ENCODE results near the gene CRMP1. TPM values are rescaled to one million over a fixed set of nuclear protein-coding genes. Genes with fewer than 3 reads are reported as not detected.

The CRMP1 gene
- total and polyA plus RNA-seq, 2 of the 8 experiments (the other 6 are each of a cell fraction or from before 2014, with no cell fraction given): 120 to 131 TPM

- WGBS, 2 experiments (ENCODE audit: extremely low coverage in 1 of 2, insufficient coverage in 1 of 2, insufficient read length in 1 of 2, insufficient replicate concordance in 2 of 2, low coverage in 1 of 2, low lambda C conversion rate in 2 of 2, missing lambda C conversion rate in 1 of 2): 85% methylated on average over 6 of the region's 6 CpGs; no CpG with 5 or more reads in 1 of the 2 experiments
- H3K56ac ChIP-seq (replicated peaks; ENCODE audit: insufficient read length, low read depth, low read length): no peak overlapping the region
These were observed 14.5 kb downstream of the CRMP1 start for GRCh38 chr4:5878359-5878758.

More at GRCh38 chr4:5878359-5878758, 14.5 kb downstream of the CRMP1 start:
- H2BK15ac ChIP-seq (ENCODE audit: low read length): no peak overlapping the region
- no peaks in the 10 kb centered on the region for H3K27me3 ChIP-seq (replicated peaks in 1 of 4; ENCODE audit: control insufficient read depth in 3 of 4, extremely low read depth in 1 of 4, insufficient read depth in 3 of 4, low read length in 3 of 4)
- TF ChIP-seq EGR1 (IDR thresholded peaks at IDR 0.05; ENCODE audit: borderline replicate concordance, low read depth, low read length): no peak
- TF ChIP-seq BACH1 (IDR thresholded peaks at IDR 0.05; ENCODE audit: low read length): no peak
- TF ChIP-seq GTF2F1 (IDR thresholded peaks at IDR 0.05; ENCODE audit: borderline replicate concordance, low read depth, low read length): no peak
- TF ChIP-seq EZH2 (IDR thresholded peaks at IDR 0.05; ENCODE audit: low read depth, low read length, severe bottlenecking): no peak
- no peak for TF ChIP-seq HDAC6 (IDR thresholded peaks at IDR 0.05; ENCODE audit: low read depth, low read length)
- no peak overlapping the region for H2BK120ac ChIP-seq (replicated peaks; ENCODE audit: low read depth, low read length)
- no peaks in the 10 kb centered on the region for H3K23me2 ChIP-seq (ENCODE audit: low read depth, low read length)
- H2BK20ac ChIP-seq (ENCODE audit: low read length): no peak overlapping the region
- no peak for DNase-seq (ENCODE audit: low read depth in 1 of 2, low spot score in 2 of 2)
- H3K4me1 ChIP-seq (replicated peaks in 1 of 4; ENCODE audit: control insufficient read depth in 3 of 4, insufficient read depth in 4 of 4, low read length in 3 of 4): peaks cover 0 to 6% (median 3%) of the 10 kb centered on the region in 4 experiments; a peak in 4 of 7 replicates
- no peaks in the 10 kb centered on the region for H3K9me3 ChIP-seq (ENCODE audit: insufficient read depth in 2 of 2, low read depth in 1 of 2, low read length in 1 of 2)
- peaks cover 0 to 3% (median 0%) of the 10 kb centered on the region in 4 experiments; a peak in 1 of 8 replicates for H3K36me3 ChIP-seq (ENCODE audit: control insufficient read depth in 2 of 4, insufficient read depth in 4 of 4, low read length in 3 of 4)
- H3K14ac ChIP-seq (ENCODE audit: insufficient read length): no peak overlapping the region
- no peak overlapping the region for H3K4me2 ChIP-seq (ENCODE audit: insufficient read depth in 1 of 2, low read depth in 2 of 2, low read length in 2 of 2)
- no peak overlapping the region for H4K91ac ChIP-seq (replicated peaks; ENCODE audit: insufficient read length, low read length)
- H4K8ac ChIP-seq (ENCODE audit: extremely low read depth, insufficient read depth, low read length): no peak overlapping the region
- H3K9ac ChIP-seq (replicated peaks in 1 of 4; ENCODE audit: extremely low read depth in 1 of 4, low read depth in 3 of 4, low read length in 3 of 4): no peak overlapping the region
- no peak overlapping the region for H3K27ac ChIP-seq (ENCODE audit: low read depth, low read length)
- H3K79me2 ChIP-seq (ENCODE audit: control insufficient read depth in 1 of 2, insufficient read depth in 2 of 2, low read length in 2 of 2): peaks cover 5 to 83% of the 10 kb centered on the region in 2 experiments; a peak in 3 of 4 replicates
- H4K5ac ChIP-seq (ENCODE audit: insufficient read length, low read depth, low read length): no peak overlapping the region
- no peak overlapping the region for H3K4ac ChIP-seq (replicated peaks; ENCODE audit: insufficient read length, low read depth, low read length)
- H3K4me3 ChIP-seq (ENCODE audit: extremely low read depth in 1 of 4, insufficient read depth in 2 of 4, low read depth in 3 of 4, low read length in 4 of 4): no peak overlapping the region
- no peak overlapping the region for H2AFZ ChIP-seq (ENCODE audit: low read length)
- no peak overlapping the region for H3K23ac ChIP-seq (ENCODE audit: insufficient read length)
- ChIA-PET CTCF (ENCODE audit: partially characterized antibody) (interaction anchor here (0.6 to 2.0 kb wide), 4 partner anchors 9 to 133 kb away, joined by 3 to 7 read pairs (median 4); no protein-coding TSS in a partner anchor), POLR2A (ENCODE audit: partially characterized antibody) (interaction anchor here (1.0 to 1.6 kb wide), 3 partner anchors 9 to 13 kb away, joined by 3 to 7 read pairs (median 3); no protein-coding TSS in a partner anchor)
- no peak overlapping the region for H2BK12ac ChIP-seq (ENCODE audit: low read depth, low read length)
- H3K18ac ChIP-seq (ENCODE audit: extremely low read depth, low read length): no peak overlapping the region
- H2AK5ac ChIP-seq (ENCODE audit: low read depth, low read length): no peak overlapping the region
- FAIRE-seq: no peak
- peaks cover 39% of the 10 kb centered on the region for H3K79me1 ChIP-seq (ENCODE audit: low read depth, low read length)
- H2BK5ac ChIP-seq (ENCODE audit: low read depth, low read length): no peak overlapping the region
- peaks cover 59 to 66% of the 10 kb centered on the region in 2 experiments for H4K20me1 ChIP-seq (replicated peaks in 1 of 2; ENCODE audit: control insufficient read depth in 1 of 2, insufficient read depth in 2 of 2, low read length in 2 of 2)

All from H1 (cell line).